HG03135 (cell line): ENCODE measurements around the gene PTPN4.

Source experiments
- ATAC-seq: cut with Tn5 transposase; IDR thresholded peaks from one replicate; pipeline ENCODE4 v1.9.1; 2021; ENCODE audit warnings: mild to moderate bottlenecking, moderate library complexity; ENCODE audit not compliant: unreplicated experiment

Gene PTPN4

GRCh38 chr2:119849838-119850565, 90.3 kb downstream of the PTPN4 start:
- ATAC-seq: no peak

GRCh38 chr2:119852214-119852613, 92.5 kb downstream of the PTPN4 start:
- ATAC-seq: no peak

GRCh38 chr2:119853777-119854399, 94.2 kb downstream of the PTPN4 start:
- ATAC-seq: no peak

GRCh38 chr2:119856469-119856901, 96.8 kb downstream of the PTPN4 start:
- ATAC-seq: no peak

GRCh38 chr2:119857742-119858141, 98.0 kb downstream of the PTPN4 start:
- no peak for ATAC-seq

- no peak for ATAC-seq
These were observed 99.8 kb downstream of the PTPN4 start for GRCh38 chr2:119859528-119859927.

- ATAC-seq: no peak
These were observed 101.2 kb downstream of the PTPN4 start for GRCh38 chr2:119860924-119861323.

- peak; percentile 78 for ATAC-seq
These were observed 102.6 kb downstream of the PTPN4 start for GRCh38 chr2:119862127-119862889.

GRCh38 chr2:119864318-119864717, 104.6 kb downstream of the PTPN4 start:
- ATAC-seq: no peak

GRCh38 chr2:119871725-119872124, 112.0 kb downstream of the PTPN4 start:
- no peak for ATAC-seq

GRCh38 chr2:119873350-119874315, 113.9 kb downstream of the PTPN4 start:
- no peak for ATAC-seq

- ATAC-seq: no peak
These were observed 119.8 kb downstream of the PTPN4 start for GRCh38 chr2:119879502-119879901.

GRCh38 chr2:119888680-119889079, 129.0 kb downstream of the PTPN4 start:
- ATAC-seq: no peak

GRCh38 chr2:119897736-119898395, 138.1 kb downstream of the PTPN4 start:
- ATAC-seq: no peak

- no peak for ATAC-seq
These were observed 141.3 kb downstream of the PTPN4 start for GRCh38 chr2:119901013-119901412.

- no peak for ATAC-seq
These were observed 150.8 kb downstream of the PTPN4 start for GRCh38 chr2:119910566-119910965.

GRCh38 chr2:119914266-119914665, 154.5 kb downstream of the PTPN4 start:
- no peak for ATAC-seq

GRCh38 chr2:119921825-119922224, 162.1 kb downstream of the PTPN4 start:
- no peak for ATAC-seq

GRCh38 chr2:119922699-119923098, 163.0 kb downstream of the PTPN4 start:
- no peak for ATAC-seq

GRCh38 chr2:119929537-119929936, 169.8 kb downstream of the PTPN4 start:
- ATAC-seq: no peak
